Sigmoid colon (tissue), 4 donors: Measurements from ENCODE around the gene SLC25A1.

Source experiments
- CTCF ChIP-seq, 4 experiments: fragments of 450-650 bp in 3 of 4; fragments of 200-600 bp in 1 of 4; IDR thresholded peaks; one replicate each; pipeline ENCODE4 v1.5.1; 2016 to 2019; ENCODE audit warnings: antibody characterized with exemption in 4 of 4, mild to moderate bottlenecking in 3 of 4, moderate library complexity in 2 of 4
- POLR2A ChIP-seq, 2 donors: fragments of 450-650 bp; IDR thresholded peaks; one replicate each; pipeline ENCODE4 v1.6.1; 2016; ENCODE audit warnings: antibody characterized with exemption in 2 of 2, mild to moderate bottlenecking in 2 of 2, moderate library complexity in 2 of 2
- POLR2AphosphoS5 ChIP-seq, 4 donors: sonication (generic); formaldehyde crosslinking; IDR thresholded peaks; one replicate each; pipeline ENCODE4 v1.6.1; 2017; ENCODE audit warnings: antibody characterized with exemption in 4 of 4

DNA sequence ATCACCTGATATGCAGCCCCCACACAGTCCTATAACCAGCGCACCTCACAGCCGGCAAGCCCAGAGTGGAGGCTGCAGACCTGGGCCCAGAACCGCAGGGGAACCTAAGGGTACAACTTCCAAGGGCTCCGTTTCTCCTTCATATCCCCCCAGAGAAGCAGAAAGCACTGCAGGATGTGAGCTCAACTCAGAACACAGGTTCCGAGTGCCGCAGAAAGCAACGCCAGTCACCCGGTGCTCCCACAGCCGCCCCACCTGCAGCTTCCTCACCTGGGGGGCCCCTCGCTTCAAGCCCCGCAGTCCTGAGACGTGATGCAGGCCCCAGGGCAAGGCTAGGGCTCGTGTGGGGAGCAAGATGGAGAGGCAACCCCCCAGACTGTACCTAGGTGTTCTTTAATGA, 45.0 kb downstream of the SLC25A1 start:
- TF ChIP-seq CTCF (IDR thresholded peaks at IDR 0.05) = no peak
- no peak for TF ChIP-seq POLR2A (IDR thresholded peaks at IDR 0.05)
- TF ChIP-seq POLR2AphosphoS5 (IDR thresholded peaks at IDR 0.05) = no peak
